Ishikawa (cell line): Measurements from ENCODE around the gene MYH7.

Source experiments
- CEBPB ChIP-seq: IDR thresholded peaks from 2 replicates; pipeline ENCODE4 v1.6.1; 2012
- CREB1 ChIP-seq: IDR thresholded peaks from 2 replicates; pipeline ENCODE4 v1.6.1; 2012; ENCODE audit warnings: low read depth
- EGR1 ChIP-seq: IDR thresholded peaks from 2 replicates; pipeline ENCODE4 v1.6.1; 2012
- EP300 ChIP-seq: IDR thresholded peaks from 2 replicates; pipeline ENCODE4 v1.6.1; 2012; ENCODE audit warnings: borderline replicate concordance
- FOXM1 ChIP-seq: IDR thresholded peaks from 2 replicates; pipeline ENCODE4 v1.6.1; 2012; ENCODE audit warnings: low read depth, borderline replicate concordance
- MAX ChIP-seq: IDR thresholded peaks from 2 replicates; pipeline ENCODE4 v1.6.1; 2012
- NFIC ChIP-seq: IDR thresholded peaks from 2 replicates; pipeline ENCODE4 v1.6.1; 2012
- RAD21 ChIP-seq: IDR thresholded peaks from 2 replicates; pipeline ENCODE4 v1.6.1; 2012; ENCODE audit warnings: low read depth
- TAF1 ChIP-seq: IDR thresholded peaks from 2 replicates; pipeline ENCODE4 v1.6.1; 2012; ENCODE audit warnings: low read depth, mild to moderate bottlenecking
- TCF12 ChIP-seq: IDR thresholded peaks from 2 replicates; pipeline ENCODE4 v1.6.1; 2012; ENCODE audit warnings: low read depth
- TEAD4 ChIP-seq: IDR thresholded peaks from 2 replicates; pipeline ENCODE4 v1.6.1; 2012
- YY1 ChIP-seq: IDR thresholded peaks from 2 replicates; pipeline ENCODE4 v1.6.1; 2012; ENCODE audit warnings: low read depth
- ZBTB7A ChIP-seq: IDR thresholded peaks from 2 replicates; pipeline ENCODE4 v1.6.1; 2012; ENCODE audit warnings: low read depth
- TF ChIP-seq, protein P1 (sequence below): IDR thresholded peaks from 2 replicates; pipeline ENCODE4 v1.6.1; 2012
- TF ChIP-seq, protein P2 (sequence below): IDR thresholded peaks from 2 replicates; pipeline ENCODE4 v1.6.1; 2012; ENCODE audit warnings: low read depth, mild to moderate bottlenecking

Gene MYH7

GRCh38 chr14:23428686-23429495 is 6.6 kb downstream of the MYH7 start:
- TF ChIP-seq TCF12: no peak
- no peak for TF ChIP-seq EGR1
- TF ChIP-seq TEAD4: no peak
- TF ChIP-seq, protein P1, sequence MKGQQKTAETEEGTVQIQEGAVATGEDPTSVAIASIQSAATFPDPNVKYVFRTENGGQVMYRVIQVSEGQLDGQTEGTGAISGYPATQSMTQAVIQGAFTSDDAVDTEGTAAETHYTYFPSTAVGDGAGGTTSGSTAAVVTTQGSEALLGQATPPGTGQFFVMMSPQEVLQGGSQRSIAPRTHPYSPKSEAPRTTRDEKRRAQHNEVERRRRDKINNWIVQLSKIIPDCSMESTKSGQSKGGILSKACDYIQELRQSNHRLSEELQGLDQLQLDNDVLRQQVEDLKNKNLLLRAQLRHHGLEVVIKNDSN: no peak
- TF ChIP-seq EP300: no peak
- TF ChIP-seq YY1: no peak
- TF ChIP-seq FOXM1: no peak
- TF ChIP-seq, protein P2, sequence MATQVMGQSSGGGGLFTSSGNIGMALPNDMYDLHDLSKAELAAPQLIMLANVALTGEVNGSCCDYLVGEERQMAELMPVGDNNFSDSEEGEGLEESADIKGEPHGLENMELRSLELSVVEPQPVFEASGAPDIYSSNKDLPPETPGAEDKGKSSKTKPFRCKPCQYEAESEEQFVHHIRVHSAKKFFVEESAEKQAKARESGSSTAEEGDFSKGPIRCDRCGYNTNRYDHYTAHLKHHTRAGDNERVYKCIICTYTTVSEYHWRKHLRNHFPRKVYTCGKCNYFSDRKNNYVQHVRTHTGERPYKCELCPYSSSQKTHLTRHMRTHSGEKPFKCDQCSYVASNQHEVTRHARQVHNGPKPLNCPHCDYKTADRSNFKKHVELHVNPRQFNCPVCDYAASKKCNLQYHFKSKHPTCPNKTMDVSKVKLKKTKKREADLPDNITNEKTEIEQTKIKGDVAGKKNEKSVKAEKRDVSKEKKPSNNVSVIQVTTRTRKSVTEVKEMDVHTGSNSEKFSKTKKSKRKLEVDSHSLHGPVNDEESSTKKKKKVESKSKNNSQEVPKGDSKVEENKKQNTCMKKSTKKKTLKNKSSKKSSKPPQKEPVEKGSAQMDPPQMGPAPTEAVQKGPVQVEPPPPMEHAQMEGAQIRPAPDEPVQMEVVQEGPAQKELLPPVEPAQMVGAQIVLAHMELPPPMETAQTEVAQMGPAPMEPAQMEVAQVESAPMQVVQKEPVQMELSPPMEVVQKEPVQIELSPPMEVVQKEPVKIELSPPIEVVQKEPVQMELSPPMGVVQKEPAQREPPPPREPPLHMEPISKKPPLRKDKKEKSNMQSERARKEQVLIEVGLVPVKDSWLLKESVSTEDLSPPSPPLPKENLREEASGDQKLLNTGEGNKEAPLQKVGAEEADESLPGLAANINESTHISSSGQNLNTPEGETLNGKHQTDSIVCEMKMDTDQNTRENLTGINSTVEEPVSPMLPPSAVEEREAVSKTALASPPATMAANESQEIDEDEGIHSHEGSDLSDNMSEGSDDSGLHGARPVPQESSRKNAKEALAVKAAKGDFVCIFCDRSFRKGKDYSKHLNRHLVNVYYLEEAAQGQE: no peak
- no peak for TF ChIP-seq TAF1
- no peak for TF ChIP-seq NFIC
- TF ChIP-seq CREB1: no peak
- TF ChIP-seq MAX: no peak
- no peak for TF ChIP-seq CEBPB

- TF ChIP-seq EGR1 (no peak), ZBTB7A (no peak), TEAD4 (no peak), NFIC (no peak), TAF1 (no peak), EP300 (no peak), TCF12 (no peak), MAX (no peak), RAD21 (no peak), CREB1 (no peak)
- TF ChIP-seq, protein P2: no peak
- TF ChIP-seq, protein P1: no peak
These were observed 10.3 kb downstream of the MYH7 start for GRCh38 chr14:23425169-23425568.

DNA sequence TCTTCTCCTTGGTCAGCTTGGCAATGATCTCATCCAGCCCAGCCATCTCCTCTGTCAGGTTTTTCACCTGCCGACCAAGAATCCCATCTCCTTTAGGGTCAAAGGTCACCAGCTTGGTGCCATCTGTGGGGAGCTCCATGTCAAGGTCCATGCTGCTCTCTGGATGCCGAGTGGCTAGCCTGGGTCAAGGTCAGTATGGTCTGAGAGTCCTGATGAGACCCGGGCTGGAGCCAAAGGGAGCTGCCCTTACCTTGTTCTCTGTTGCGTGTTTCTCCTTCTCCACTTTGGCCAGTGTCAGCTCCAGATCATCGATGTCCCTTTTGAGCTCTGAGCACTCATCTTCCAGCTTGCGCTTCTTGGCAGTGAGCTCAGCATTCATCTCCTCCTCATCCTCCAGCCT is 11.8 kb downstream of the MYH7 start:
- TF ChIP-seq EP300: no peak
- TF ChIP-seq TAF1: no peak
- TF ChIP-seq YY1: no peak
- no peak for TF ChIP-seq ZBTB7A
- TF ChIP-seq CREB1: no peak
- no peak for TF ChIP-seq TEAD4
- TF ChIP-seq, protein P2: no peak
- TF ChIP-seq CEBPB: no peak
- TF ChIP-seq EGR1: no peak
- TF ChIP-seq TCF12: no peak
- no peak for TF ChIP-seq MAX
- TF ChIP-seq RAD21: no peak
- TF ChIP-seq NFIC: no peak
- TF ChIP-seq FOXM1: no peak
- TF ChIP-seq, protein P1: no peak
